ENCODE data around the gene ECE1.
"Not testable (repeated sequence)": the region's sequence is repeated elsewhere in the genome, so short reads cannot be mapped to it uniquely, and the experiment has no call there.

ECE1 gene

DNA sequence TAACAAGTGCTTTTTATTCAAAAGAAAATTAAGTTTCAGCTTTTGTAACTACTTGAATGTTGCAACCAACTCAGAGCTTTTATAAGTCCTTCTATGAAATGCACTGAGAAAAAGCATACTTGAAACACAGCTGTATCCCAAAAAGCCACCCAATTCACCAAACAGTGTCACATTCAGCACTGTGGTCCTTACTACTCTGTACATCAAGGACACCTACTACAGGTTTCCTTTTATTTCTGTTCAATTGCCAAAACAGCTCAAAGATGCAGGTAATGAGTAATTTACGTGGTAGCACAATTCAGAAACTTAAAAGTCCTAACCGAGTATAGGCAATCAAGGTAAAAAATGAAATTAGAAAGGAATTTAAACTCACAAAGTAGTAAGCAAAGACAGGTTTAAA lies 116.0 kb downstream of the ECE1 start:
- Histone ChIP-seq H3K36me3 (ENCODE audit: insufficient read depth, low read length) (peaks cover 17% of the 10 kb centered on the region), H3K9ac (ENCODE audit: low read depth, low read length) (peak overlapping the region; percentile 91; the same call in 1 of the 2 replicates), H3K4me3 (ENCODE audit: low read depth in 1 of 2, low read length in 2 of 2) (peak overlapping the region in 1 of 2 experiments; percentile 92; a peak in 2 of 4 replicates), H3K4me2 (ENCODE audit: insufficient read depth, low read length) (peak overlapping the region; percentile 79), H3K27me3 (ENCODE audit: insufficient read depth, low read length, poor library complexity) (no peaks in the 10 kb centered on the region), H2AFZ (ENCODE audit: low read depth, low read length) (no peak overlapping the region), H3K27ac (ENCODE audit: low read length) (no peak overlapping the region), H3K9me3 (ENCODE audit: insufficient read depth, low read length, severe bottlenecking) (no peaks in the 10 kb centered on the region), H4K20me1 (ENCODE audit: insufficient read depth, low read length) (peaks cover 27% of the 10 kb centered on the region), H3K4me1 (ENCODE audit: insufficient read depth, low read length) (peaks cover 31% of the 10 kb centered on the region), H3K79me2 (ENCODE audit: insufficient read depth, low read length) (peaks cover 65% of the 10 kb centered on the region)
- DNase-seq (no peak), ATAC-seq (ENCODE audit: insufficient read depth, low read depth) (no peak)
- TF ChIP-seq, protein P1, sequence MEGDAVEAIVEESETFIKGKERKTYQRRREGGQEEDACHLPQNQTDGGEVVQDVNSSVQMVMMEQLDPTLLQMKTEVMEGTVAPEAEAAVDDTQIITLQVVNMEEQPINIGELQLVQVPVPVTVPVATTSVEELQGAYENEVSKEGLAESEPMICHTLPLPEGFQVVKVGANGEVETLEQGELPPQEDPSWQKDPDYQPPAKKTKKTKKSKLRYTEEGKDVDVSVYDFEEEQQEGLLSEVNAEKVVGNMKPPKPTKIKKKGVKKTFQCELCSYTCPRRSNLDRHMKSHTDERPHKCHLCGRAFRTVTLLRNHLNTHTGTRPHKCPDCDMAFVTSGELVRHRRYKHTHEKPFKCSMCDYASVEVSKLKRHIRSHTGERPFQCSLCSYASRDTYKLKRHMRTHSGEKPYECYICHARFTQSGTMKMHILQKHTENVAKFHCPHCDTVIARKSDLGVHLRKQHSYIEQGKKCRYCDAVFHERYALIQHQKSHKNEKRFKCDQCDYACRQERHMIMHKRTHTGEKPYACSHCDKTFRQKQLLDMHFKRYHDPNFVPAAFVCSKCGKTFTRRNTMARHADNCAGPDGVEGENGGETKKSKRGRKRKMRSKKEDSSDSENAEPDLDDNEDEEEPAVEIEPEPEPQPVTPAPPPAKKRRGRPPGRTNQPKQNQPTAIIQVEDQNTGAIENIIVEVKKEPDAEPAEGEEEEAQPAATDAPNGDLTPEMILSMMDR (IDR thresholded peaks at IDR 0.05; ENCODE audit: borderline replicate concordance, extremely low read depth, low read length, poor library complexity, severe bottlenecking), result no peak
- no peak for TF ChIP-seq EZH2 (IDR thresholded peaks at IDR 0.05; ENCODE audit: borderline replicate concordance, low read depth, low read length, severe bottlenecking)

DNA sequence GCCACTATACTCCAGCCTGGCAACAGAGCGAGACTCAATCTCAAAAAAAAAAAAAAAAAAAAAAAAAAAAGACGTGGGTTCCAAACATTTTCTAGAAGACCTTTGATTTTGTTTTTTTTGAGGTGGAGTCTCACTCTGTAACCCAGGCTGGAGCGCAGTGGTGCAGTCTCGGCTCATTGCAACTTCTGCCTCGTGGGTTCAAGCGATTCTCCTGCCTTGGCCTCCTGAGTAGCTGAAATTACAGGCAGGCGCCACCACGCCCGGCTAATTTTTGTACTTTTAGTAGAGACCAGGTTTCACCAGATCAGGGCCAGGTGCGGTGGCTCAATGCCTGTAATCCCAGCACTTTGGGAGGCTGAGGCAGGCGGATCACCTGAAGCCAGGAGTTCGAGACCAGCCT lies 117.2 kb downstream of the ECE1 start:
- not testable (repeated sequence) for H3K4me2 ChIP-seq (ENCODE audit: insufficient read depth, low read length); DNase-seq; H3K27ac ChIP-seq (ENCODE audit: low read length); H2AFZ ChIP-seq (ENCODE audit: low read depth, low read length); H3K4me3 ChIP-seq (ENCODE audit: low read depth in 1 of 2, low read length in 2 of 2); H3K27me3 ChIP-seq (ENCODE audit: insufficient read depth, low read length, poor library complexity); H3K9ac ChIP-seq (ENCODE audit: low read depth, low read length); H3K9me3 ChIP-seq (ENCODE audit: insufficient read depth, low read length, severe bottlenecking); ATAC-seq (ENCODE audit: insufficient read depth, low read depth)
- Histone ChIP-seq H4K20me1 (ENCODE audit: insufficient read depth, low read length) (peaks cover 27% of the 10 kb centered on the region), H3K79me2 (ENCODE audit: insufficient read depth, low read length) (peaks cover 74% of the 10 kb centered on the region), H3K4me1 (ENCODE audit: insufficient read depth, low read length) (peaks cover 31% of the 10 kb centered on the region), H3K36me3 (ENCODE audit: insufficient read depth, low read length) (peaks cover 25% of the 10 kb centered on the region)

DNA sequence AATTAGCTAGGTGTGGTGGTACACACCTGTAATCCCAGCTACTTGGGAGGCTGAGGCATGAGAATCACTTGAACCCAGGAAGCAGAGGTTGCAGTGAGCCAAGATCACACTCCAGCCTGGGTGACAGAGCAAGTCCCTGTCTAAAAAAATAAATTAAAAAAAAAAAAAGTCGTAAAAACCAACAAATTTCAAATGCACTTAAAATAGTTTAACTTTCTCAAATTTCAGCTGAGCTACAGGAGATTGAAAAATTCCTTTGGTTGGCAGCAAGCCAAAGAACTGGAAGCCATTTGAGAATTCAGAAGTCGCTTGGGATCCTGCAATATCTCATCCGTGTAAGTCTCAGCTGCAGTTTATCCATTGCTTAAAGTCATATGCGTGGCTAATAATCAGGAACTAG lies 119.4 kb downstream of the ECE1 start:
- H3K27ac ChIP-seq (ENCODE audit: low read length); H3K9me3 ChIP-seq (ENCODE audit: insufficient read depth, low read length, severe bottlenecking); DNase-seq; H3K4me2 ChIP-seq (ENCODE audit: insufficient read depth, low read length); H3K9ac ChIP-seq (ENCODE audit: low read depth, low read length); H2AFZ ChIP-seq (ENCODE audit: low read depth, low read length); H3K27me3 ChIP-seq (ENCODE audit: insufficient read depth, low read length, poor library complexity); ATAC-seq (ENCODE audit: insufficient read depth, low read depth); H3K4me3 ChIP-seq (ENCODE audit: low read depth in 1 of 2, low read length in 2 of 2): not testable (repeated sequence)
- H3K79me2 ChIP-seq (ENCODE audit: insufficient read depth, low read length), result peaks cover 90% of the 10 kb centered on the region
- H3K4me1 ChIP-seq (ENCODE audit: insufficient read depth, low read length), result peaks cover 22% of the 10 kb centered on the region
- H3K36me3 ChIP-seq (ENCODE audit: insufficient read depth, low read length), result peaks cover 41% of the 10 kb centered on the region
- peaks cover 26% of the 10 kb centered on the region for H4K20me1 ChIP-seq (ENCODE audit: insufficient read depth, low read length)

DNA sequence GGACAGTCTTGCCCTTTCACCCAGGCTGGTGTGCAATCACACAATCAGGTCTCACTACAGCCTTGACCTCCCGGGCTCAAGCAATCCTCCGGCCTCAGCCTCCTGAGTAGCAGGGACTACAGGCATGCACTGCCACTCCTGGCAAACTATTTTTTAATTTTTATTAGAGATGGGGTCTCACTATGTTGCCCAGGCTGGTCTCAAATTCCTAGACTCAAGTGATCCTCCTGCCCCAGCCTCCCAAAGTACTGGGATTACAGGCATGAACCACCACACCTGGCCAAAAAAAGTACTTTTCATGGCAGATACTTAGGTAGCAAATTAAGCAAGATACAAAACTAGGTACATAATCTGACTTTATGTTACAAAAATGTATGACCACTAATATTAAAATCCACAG lies 121.8 kb downstream of the ECE1 start:
- DNase-seq (no peak), ATAC-seq (ENCODE audit: insufficient read depth, low read depth) (no peak)
- no peak overlapping the region for H2AFZ ChIP-seq (ENCODE audit: low read depth, low read length)
- H3K9me3 ChIP-seq (ENCODE audit: insufficient read depth, low read length, severe bottlenecking), result no peaks in the 10 kb centered on the region
- no peak overlapping the region for H3K9ac ChIP-seq (ENCODE audit: low read depth, low read length)
- no peak overlapping the region for H3K4me2 ChIP-seq (ENCODE audit: insufficient read depth, low read length)
- no peaks in the 10 kb centered on the region for H3K27me3 ChIP-seq (ENCODE audit: insufficient read depth, low read length, poor library complexity)
- peaks cover 88% of the 10 kb centered on the region for H3K79me2 ChIP-seq (ENCODE audit: insufficient read depth, low read length)
- H4K20me1 ChIP-seq (ENCODE audit: insufficient read depth, low read length), result peaks cover 19% of the 10 kb centered on the region; the same call in 1 of the 2 replicates
- no peak overlapping the region for H3K27ac ChIP-seq (ENCODE audit: low read length)
- TF ChIP-seq, protein P1 (IDR thresholded peaks at IDR 0.05; ENCODE audit: borderline replicate concordance, extremely low read depth, low read length, poor library complexity, severe bottlenecking), result no peak
- no peak for TF ChIP-seq EZH2 (IDR thresholded peaks at IDR 0.05; ENCODE audit: borderline replicate concordance, low read depth, low read length, severe bottlenecking)
- 0 out of 2 replicates have a peak, but pooled peaks cover 4% of the 10 kb centered on the region for H3K4me1 ChIP-seq (ENCODE audit: insufficient read depth, low read length)
- H3K4me3 ChIP-seq (ENCODE audit: low read depth in 1 of 2, low read length in 2 of 2), result no peak overlapping the region
- peaks cover 49% of the 10 kb centered on the region for H3K36me3 ChIP-seq (ENCODE audit: insufficient read depth, low read length)

Measured in DND-41 (cell line).